GM20000 (cell line): Measurements from ENCODE around the gene TMEM39A.

ENCODE experiments used
- DNase-seq: peaks from one replicate; pipeline ENCODE4 v3.0.0; 2012; ENCODE audit warnings: low spot score
- TF ChIP-seq, protein P1 (sequence below): IDR thresholded peaks from 2 replicates; pipeline ENCODE4 v1.5.1; 2012; ENCODE audit warnings: mild to moderate bottlenecking, control low read depth; ENCODE audit errors: extremely low read depth, missing control alignments

Gene TMEM39A

DNA sequence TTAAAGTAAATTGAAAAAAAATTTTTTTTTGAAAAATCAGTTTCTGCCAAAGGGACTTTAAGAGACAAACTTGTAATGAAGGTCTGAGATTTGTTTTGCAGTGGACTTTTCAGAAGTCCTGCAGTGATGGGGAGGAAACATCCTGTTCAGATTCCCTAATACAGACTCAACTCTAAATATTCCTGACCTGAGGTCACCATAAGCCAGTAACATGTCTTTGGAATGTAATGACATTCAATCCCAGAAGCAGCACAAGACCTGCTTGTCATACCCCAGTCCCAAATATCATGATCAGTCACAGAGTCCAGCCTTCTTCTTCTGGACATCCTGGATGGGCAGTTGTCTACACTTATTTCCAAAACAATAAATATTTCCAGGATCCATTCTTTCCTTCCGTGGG lies 53.6 kb downstream of the TMEM39A start:
- DNase-seq, result no peak
- TF ChIP-seq, protein P1, sequence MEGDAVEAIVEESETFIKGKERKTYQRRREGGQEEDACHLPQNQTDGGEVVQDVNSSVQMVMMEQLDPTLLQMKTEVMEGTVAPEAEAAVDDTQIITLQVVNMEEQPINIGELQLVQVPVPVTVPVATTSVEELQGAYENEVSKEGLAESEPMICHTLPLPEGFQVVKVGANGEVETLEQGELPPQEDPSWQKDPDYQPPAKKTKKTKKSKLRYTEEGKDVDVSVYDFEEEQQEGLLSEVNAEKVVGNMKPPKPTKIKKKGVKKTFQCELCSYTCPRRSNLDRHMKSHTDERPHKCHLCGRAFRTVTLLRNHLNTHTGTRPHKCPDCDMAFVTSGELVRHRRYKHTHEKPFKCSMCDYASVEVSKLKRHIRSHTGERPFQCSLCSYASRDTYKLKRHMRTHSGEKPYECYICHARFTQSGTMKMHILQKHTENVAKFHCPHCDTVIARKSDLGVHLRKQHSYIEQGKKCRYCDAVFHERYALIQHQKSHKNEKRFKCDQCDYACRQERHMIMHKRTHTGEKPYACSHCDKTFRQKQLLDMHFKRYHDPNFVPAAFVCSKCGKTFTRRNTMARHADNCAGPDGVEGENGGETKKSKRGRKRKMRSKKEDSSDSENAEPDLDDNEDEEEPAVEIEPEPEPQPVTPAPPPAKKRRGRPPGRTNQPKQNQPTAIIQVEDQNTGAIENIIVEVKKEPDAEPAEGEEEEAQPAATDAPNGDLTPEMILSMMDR, result no peak

GRCh38 chr3:119408243-119408950 lies 55.0 kb downstream of the TMEM39A start:
- no peak for DNase-seq
- TF ChIP-seq, protein P1, result no peak

GRCh38 chr3:119405315-119405714 lies 58.1 kb downstream of the TMEM39A start:
- DNase-seq, result no peak

DNA sequence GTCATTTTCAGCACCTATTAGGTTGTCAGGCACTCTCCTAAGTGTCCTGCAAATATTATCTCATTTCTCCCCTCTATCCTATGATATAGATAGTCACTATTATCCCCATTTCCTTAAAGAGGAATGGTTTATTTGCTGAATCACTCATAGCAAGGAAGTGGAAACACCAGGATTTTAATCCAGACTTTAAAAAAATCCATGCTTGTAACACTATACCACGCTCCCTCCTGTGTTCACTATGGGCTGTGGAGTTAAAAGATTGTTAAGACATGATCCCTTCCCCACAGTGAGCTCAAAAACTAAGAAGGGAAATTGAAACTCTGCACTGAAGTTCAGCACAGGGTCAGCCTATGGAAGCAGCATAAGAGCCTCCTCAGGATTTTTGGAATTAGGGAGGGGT lies 60.2 kb downstream of the TMEM39A start:
- no peak for DNase-seq
- TF ChIP-seq, protein P1, result no peak

More at GRCh38 chr3:119405315-119405714, 58.1 kb downstream of the TMEM39A start:
- TF ChIP-seq, protein P1, result no peak

- TF ChIP-seq, protein P1, result no peak
Measured at GRCh38 chr3:119402791-119403190, 60.6 kb downstream of the TMEM39A start.

GRCh38 chr3:119401503-119402440 lies 61.6 kb downstream of the TMEM39A start:
- DNase-seq, result peak; percentile 17
- TF ChIP-seq, protein P1, result no peak

More at GRCh38 chr3:119402791-119403190, 60.6 kb downstream of the TMEM39A start:
- DNase-seq, result no peak

- TF ChIP-seq, protein P1, result no peak
- peak; percentile 24 for DNase-seq
Measured at GRCh38 chr3:119401069-119401468, 62.3 kb downstream of the TMEM39A start.
